Sigmoid colon (tissue), 3 donors: ENCODE data around the gene TMEM254.

Experiments
- POLR2A ChIP-seq, 2 donors: fragments of 450-650 bp; IDR thresholded peaks; one replicate each; pipeline ENCODE4 v1.6.1; 2016; ENCODE audit warnings: antibody characterized with exemption in 2 of 2, mild to moderate bottlenecking in 2 of 2, moderate library complexity in 2 of 2
- TF ChIP-seq, protein P1 (sequence below), 4 experiments: fragments of 450-650 bp in 3 of 4; fragments of 200-600 bp in 1 of 4; IDR thresholded peaks; one replicate each; pipeline ENCODE4 v1.5.1; 2016 to 2019; ENCODE audit warnings: antibody characterized with exemption in 4 of 4, mild to moderate bottlenecking in 3 of 4, moderate library complexity in 2 of 4

DNA sequence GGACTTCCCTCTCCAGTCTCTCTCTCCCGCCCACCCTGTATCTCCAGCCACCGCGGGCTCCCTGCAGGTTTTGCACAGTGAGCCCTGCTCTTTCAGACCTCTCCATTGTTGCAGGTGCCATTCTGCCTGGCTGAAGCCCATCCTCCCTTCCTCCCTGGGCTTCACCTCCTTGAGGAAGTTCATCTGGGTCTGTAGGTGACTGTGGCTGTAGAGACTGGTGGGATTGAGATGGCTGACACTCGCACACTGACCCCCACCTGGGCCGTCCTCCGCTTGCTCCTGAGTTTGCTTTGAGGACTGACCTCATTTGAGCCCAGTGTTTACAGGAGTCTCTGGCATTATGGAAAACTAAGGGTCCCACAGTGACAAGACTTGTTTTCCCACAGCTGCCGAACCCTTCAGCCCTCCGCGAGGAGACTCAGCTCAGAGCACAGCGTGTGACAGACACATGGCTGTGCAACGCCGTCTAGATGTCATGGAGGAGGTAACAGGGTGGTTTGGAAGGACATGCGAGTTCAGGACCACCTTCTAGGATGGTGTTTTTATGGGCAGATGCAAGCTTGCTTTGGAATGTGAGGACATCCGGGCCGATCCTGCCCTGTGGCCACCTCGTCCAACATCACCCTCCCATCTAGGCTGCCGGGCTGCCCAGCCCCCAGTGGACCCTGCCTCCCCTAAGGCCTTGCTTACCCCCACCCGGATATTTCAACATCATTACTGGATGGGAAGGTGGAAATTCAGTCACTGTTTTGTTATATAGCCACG, 63.4 kb downstream of the TMEM254 start:
- TF ChIP-seq, protein P1, sequence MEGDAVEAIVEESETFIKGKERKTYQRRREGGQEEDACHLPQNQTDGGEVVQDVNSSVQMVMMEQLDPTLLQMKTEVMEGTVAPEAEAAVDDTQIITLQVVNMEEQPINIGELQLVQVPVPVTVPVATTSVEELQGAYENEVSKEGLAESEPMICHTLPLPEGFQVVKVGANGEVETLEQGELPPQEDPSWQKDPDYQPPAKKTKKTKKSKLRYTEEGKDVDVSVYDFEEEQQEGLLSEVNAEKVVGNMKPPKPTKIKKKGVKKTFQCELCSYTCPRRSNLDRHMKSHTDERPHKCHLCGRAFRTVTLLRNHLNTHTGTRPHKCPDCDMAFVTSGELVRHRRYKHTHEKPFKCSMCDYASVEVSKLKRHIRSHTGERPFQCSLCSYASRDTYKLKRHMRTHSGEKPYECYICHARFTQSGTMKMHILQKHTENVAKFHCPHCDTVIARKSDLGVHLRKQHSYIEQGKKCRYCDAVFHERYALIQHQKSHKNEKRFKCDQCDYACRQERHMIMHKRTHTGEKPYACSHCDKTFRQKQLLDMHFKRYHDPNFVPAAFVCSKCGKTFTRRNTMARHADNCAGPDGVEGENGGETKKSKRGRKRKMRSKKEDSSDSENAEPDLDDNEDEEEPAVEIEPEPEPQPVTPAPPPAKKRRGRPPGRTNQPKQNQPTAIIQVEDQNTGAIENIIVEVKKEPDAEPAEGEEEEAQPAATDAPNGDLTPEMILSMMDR (IDR thresholded peaks at IDR 0.05): no peak
- no peak for TF ChIP-seq POLR2A (IDR thresholded peaks at IDR 0.05)
